SKM-1 treated with dmso at 0.1 percent for 144 hours (cell line): ENCODE measurements around the gene ROBO1.

ENCODE experiments used
- DNase-seq: peaks from one replicate; lab custom pipeline; 2025; ENCODE audit not compliant: unreplicated experiment; lab: John Stamatoyannopoulos, UW

Gene ROBO1

DNA sequence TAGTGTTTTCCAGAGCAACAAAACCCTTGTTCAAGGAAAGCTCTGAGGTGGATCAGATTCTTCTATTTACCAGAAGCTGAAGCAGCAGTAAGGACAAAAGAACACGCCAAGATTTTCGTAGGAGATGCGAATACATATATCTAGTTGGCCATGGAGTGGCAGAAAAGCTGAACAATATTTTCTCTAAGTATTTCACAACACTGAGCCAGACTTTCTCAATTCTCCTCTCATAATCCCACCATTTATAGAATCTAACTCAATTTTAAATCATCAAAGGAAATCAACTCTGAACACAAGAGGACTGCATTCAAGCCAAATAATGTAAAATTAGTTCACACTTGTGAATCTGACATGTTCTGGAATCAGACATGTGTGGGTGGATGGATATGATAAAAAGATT, 775.0 kb downstream of the ROBO1 start:
- no peak for DNase-seq

DNA sequence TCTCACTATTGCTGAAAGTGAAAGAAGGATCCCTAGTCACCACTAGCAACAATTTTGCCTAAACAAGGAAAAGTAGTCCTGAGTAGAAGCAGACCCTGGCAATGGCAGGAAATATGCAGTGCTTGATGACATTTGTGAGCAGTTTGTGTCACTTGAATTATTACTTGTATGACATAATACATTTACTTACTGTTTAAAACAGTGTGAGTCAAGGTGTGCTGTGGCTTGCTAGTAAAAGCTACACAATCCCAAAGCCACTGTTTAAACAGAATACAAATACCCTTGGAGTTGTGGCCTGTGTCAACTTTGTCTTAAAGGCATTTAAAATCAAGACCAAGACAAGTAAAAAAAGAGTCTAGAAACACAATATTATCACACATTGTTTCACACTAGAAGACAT, 775.4 kb downstream of the ROBO1 start:
- DNase-seq: no peak

DNA sequence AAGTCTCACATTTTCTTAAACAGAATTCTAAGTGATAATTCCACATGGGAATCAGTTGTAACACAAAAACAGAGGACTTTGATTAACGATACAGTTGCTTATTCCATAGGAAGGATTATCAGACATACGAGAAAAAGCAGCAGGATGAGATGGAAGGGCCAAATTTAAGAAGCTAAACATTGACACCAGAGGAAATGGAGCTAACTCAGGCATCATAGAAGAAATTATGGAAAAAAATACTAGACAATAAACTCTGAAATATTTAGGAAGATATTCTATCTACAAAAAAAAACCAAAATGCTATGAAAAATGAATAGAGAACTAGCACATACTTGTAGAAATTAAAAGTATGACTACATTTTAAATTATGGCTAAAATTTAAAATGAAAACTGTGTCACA, 776.1 kb downstream of the ROBO1 start:
- no peak for DNase-seq

DNA sequence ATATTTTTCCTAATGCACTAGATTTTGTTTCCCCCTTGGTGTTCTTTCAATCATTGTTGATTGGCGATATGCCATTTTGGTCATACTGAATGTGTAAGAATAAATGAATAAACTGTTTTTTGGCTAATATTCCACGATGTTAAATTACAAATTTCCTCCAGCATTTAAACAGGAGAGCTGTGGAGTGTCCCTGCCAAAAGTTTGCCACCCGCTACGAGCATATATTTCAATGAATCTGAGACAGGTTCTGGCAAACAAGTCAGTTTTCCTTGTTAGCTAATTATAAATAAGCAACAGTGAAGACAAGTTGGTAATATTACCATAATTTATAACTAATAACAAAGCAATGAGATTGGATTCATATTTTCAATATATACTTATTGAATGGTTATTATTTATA, 777.6 kb downstream of the ROBO1 start:
- no peak for DNase-seq

DNA sequence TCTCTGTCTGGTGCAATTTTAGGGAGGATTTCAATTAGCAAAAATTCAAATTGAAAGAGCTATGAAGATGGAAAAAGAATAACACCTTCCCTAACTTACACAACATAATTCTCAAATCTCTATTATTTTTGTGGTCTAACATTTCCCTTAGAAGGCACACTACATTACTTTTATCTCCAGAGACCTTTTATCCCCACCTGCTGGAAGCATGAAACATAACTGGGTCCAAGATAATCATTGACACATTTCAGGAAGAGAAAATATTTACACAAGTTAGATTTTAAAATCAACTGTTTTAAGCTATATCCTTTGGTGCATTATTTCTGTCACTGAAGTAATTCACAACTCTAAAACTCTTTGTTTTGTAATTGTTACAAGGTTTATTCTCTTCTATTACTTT, 779.5 kb downstream of the ROBO1 start:
- DNase-seq: no peak

DNA sequence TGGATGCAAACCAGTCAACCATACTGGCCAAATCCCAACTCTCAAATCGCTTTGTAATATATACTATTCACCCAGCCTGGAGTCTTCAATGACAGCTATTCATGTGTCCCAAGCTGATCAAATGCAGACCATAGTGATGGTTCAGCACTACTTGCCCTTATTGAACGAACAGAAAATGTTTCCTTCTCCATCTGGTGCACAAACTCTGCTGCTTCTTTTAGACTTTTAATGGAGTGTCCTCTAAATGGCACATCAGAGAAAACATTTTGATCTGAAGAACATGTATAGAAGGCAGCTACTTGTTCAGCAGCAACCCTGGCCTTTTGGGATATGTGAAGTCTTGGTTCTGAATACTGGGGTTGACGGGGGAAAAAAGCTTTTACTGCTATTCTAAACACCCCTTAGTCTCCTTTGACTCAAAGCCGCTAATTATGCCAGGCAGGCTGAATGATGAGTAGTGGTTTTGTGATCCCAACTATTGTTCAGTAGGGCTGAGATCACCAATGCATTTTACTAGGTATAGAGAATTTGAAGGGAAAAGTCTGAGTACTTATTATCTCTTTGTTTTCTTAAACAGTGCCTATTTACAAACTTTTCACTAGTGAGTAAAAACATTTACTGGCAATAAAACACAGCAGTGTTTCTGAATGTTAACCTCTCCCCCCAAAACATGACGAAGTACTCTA, 781.2 kb downstream of the ROBO1 start:
- no peak for DNase-seq

DNA sequence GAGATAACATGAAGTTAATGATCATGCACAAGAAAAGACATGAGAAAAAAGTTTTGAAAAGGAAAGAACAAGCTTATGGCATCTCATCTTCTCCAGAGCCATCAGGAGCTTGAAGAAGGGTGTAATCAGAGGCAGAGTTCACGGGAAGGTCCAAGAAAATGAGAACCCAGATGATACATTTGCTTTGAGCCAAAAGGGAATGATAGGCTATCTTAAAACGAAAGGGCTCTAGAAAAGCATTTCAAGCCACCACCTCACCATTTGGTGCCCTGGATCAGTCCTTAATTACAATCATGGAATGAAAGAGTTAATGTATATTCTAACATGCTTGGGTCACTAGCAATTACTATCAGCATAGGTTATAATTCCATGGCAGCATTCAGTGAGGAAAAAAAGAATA, 781.8 kb downstream of the ROBO1 start:
- no peak for DNase-seq

DNA sequence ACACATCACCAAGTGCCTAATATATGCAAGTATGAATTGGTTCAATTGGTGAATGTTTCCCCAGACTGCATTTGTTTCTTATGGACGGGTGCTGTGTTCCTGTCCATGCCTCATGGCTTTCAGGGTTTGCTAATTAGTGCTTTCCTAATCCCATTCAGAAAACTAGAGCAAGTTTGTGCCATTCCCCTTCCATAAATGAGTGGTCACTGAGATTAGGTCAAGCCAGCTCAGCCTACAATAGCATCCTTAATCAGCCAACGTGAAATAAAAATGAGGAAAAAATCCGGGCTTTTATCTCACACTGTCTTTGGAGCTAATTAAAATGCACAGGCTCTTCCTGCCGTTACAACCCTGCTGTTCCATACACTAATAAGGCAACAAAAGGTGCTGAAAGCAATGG, 788.8 kb downstream of the ROBO1 start:
- no peak for DNase-seq

DNA sequence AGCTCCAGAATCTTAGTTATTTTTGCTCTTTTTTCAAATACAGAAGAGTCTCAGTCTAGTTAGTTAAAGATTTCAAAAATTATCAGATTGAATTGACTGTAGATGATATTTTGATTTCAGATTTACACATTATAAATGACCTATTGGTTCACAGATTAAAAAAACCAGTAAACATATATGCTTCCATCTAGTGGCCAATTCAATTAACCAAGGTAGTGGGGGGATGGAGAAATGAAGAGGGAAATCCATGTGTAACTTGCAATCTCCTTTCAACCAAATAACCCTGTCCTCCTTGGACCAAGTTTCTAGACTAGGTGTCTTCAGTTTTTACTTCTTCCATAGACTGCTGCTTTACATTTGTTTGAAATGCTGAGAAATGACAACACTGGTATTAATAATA, 789.8 kb downstream of the ROBO1 start:
- no peak for DNase-seq

DNA sequence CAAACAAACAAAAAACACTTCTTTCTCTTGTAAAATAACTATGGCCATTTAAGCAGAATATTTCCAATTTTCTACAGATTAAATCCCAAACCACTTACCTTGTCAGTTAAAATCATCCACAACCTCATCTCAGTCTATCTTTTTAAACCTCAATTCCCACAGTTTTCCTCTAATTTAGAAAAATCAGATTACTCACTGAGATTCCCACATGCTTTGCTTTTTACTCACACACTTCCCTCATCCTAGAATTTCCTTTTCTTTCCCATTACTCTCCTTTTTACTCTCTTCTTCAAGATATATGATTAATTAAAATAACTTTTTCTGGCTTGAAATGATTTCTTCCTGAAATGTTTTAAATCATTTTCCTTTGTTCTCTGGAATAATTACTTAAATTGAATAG, 790.7 kb downstream of the ROBO1 start:
- no peak for DNase-seq

DNA sequence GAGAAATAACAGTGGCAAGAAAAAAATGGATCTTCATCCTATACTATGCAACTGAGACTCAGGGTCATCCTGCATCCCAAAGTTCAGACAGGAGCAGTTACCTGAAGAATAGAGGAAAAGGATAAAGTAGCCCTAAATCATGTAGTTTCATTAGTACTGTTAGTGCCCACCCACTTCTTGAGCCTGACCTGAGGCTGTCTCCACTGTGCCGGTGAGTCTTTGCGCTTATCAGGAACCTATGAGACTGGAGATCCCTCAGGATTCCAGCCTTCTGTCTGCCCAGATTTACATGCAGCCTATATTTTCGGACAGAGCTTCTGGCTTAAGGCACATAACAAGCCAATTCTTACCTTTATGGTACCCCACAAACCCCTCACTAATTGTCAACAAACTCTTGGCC, 791.6 kb downstream of the ROBO1 start:
- DNase-seq: no peak

DNA sequence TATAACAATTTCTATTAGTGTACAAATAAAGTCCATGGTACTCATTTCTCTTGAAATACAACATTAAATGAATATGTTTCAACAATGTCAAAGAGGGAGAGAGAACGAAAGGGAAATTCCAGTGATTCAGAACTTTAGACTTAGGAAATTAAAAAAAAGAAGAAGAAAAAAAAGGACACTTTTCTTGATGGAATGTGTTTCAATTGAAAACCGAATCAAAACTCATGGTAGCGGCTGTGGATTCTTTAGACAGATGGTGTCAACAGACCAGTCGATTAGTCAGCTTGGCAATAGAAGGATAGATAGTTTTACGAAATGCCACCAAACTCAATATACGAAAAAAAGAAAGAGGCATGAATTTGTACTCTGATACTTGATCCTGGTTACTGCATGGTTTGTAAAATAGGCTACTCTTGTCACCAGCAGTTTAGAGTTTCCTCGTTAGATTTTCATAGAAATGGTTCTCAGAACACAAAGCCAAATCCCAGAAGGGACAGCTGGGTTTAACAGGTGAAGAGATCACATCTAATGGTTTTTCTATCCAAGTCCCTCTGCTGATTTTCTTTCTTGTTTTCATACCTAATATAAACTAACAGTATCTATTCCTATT, 793.5 kb downstream of the ROBO1 start:
- no peak for DNase-seq

DNA sequence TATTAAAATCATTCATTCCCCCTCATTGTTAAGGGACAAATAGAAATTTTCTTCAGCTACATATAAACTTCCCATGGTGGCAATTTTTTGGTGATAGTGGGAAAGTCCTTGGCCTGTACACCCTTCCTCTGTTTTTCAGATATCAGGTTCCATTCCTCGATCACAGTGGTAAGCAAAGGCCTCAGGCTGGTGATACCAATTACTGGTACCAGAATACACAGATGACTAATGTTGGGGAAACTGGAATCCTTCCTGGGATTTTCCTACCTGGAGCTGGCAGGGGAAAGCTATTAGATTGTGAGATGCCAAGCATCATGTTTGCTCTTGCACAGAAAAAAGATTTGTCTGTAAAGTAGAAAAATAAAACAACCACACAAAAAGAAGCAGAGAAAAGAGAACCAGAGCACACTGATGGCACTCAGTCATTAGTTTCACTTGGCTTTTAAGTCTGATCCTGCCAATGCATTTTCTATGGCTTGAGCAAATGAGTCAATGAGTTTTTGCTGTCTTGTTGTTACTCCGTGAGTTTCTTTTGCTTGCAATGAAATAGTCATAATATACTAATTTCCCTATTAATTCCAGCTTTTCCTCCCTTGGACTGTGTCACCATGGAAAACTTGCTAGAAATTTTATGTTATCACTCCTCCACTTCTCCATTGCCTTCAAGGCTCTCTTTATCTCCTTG, 795.0 kb downstream of the ROBO1 start:
- no peak for DNase-seq

DNA sequence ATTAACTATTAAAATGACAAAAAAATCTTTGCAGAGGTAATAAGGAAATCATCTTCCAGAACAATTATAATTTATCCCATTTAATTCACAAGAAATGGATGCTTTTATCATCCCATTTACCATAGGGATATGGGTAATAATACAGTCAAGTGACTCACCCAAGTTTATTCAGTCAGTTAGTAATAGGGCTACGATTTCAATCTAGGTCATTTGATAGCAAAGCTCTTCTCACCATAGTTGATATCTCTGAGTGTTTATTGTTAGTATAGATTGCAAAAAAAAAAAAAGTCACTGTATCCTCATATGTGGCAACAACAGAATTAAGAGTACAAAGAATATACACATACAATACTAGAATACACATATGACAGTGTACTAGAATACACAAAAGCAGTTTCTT, 797.1 kb downstream of the ROBO1 start:
- DNase-seq: no peak

DNA sequence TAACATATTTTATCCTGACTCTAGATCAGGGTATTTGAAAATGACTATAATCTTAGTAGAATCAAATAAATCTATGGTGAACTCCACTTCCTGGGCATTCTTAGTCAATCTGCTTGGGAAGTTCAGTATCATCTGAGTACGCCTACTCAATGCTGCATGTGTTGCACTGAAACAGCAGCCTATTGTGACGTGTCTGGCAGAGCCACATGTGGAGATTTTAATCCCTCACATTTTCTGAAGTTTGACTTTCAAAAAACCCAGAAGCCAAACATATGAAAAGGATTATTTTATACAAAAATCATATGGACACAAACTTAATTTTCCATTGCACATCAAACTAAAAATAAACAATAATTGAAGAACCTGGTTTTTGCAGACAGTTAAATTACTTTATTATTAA, 798.3 kb downstream of the ROBO1 start:
- DNase-seq: no peak

DNA sequence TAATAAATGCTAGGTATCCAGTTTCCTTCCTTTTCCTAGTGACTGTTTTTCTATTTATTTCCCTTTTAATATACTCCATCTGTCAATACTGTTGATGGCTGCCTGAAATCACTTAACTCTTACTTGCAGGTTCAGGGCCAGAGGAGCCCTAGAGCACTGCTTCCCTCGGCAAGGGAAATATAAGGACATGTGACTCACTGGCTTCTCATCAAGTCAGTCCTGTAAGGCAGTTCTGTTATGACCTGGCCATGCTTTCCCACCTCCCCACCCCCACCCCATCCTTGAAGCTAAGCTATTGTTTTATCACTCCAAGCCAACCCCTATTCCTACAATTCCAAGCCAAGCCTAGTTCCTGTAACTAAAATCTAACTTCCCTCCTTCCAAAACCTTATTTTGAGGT, 800.7 kb downstream of the ROBO1 start:
- no peak for DNase-seq

DNA sequence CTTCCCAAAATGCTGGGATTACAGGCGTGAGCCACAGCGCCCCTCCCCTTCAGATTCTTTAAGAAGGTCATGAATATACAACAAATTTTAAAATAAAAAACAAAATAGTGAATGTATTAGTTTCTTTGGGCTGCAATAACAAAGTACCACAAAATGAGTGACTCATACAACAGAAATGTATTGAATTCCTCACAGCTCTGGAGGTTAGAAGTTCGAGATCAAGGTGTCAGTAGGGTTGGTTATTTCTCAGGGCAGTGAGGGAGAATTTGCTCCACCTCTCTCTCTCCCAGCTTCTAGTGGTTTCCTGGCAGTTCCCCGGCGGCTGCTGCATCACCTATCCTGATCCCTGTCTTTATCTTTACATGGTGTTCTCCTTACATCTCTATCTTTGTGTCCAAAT, 804.0 kb downstream of the ROBO1 start:
- DNase-seq: no peak

DNA sequence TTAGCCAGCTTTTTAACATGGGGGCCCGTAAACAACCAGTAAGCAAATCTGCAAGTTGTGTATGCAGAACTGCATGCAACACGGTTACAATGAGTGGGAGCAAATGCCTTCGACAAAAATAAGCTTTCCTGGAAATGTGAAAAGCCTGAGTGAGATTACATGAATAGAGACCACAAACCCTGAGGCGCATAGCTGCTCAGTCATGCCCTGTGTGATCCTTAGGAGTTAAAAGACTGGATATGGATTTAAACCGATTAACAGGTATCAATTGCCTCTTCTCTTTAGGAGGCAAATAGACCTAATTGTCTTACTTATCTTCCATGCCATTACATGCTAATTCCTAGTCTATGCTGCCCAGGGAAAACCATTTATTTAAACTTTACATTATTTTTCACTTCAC, 810.3 kb downstream of the ROBO1 start:
- DNase-seq: no peak

DNA sequence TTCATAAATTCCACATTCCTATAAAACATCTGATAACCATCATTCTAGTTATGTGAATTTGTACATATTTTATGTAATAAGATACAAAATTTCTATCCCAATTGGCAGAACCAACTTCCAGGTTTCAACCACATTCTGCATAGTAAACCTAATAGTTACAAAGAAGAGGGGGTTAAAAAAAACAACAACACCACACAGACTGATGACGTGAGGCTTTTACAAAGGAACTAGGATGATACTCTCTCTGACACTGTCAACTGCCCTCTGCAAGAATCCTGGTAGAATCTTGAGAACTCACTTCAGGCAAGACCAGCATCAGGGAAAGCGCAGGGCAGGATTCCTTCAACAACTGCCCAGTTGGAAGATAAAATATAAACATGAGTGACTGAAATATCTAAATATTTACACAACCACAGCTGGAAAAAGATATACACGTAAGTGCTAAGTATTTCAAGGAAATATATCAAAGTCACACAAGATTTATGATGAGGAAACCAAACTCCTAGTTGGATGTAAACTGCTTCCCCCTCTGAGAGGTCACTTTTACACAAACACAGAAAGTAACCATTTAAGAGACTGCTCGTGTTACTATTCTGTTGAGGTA, 816.4 kb downstream of the ROBO1 start:
- DNase-seq: no peak

DNA sequence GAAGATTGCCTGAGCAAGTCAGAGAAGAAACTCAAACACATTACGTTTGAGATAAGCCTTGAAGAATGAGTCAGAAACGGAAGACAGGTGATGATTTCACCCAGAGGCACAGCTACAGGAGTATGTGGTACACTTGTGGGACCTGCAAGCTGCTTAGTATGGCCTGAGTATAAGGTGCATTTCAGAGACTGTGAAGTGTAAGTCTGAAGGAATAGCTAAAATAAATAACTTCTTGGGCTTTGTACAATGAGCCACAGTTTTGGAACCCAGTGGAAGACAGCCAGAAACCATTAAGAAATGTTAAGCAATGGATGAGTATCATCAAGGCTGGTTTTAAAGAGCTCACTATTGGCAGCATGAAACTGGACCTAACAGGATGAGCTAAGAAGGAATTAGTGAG, 826.2 kb downstream of the ROBO1 start:
- DNase-seq: no peak

DNA sequence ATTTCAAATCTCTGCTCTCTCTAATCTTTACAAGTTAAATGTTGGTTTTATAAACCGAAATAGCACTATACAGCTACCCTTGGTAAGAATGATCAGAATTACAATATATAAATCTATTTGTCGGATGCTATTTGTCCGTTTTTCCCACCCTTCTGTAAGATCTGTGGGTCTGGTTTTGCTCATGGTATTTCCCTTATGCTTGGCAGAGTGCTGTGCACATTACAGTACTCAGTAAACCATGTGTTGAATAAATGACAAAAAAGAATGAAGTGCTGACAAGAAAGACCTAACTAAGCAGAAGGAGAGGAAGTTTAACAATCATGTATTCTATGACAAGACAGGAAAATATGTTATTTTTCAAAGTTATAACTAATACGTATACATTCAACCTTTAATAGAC, 827.2 kb downstream of the ROBO1 start:
- no peak for DNase-seq

DNA sequence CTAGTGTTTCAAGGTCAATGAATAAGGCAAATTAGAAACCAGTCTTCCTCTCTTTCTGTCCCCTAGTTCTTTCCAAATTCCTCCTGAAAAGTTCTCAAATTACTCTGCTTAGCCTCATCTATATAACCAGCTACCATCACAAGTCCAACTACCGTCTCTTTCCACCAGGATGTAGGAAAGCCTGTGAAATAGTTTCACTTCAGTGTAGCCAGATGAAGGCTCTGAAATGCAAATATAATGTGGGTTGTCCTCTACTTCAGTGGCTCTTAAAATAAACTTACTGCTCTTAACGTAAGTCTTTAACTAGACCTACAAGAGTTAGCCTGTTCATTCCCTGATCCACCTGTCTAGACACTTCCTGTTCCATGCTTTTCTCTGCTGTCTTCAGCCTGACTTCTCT, 827.7 kb downstream of the ROBO1 start:
- DNase-seq: no peak
